Peyer's patch (tissue), 4 donors: ENCODE results near the gene KLHL40.

Experiments
- CTCF ChIP-seq, 6 experiments: fragments of 450-650 bp in 4 of 6; fragments of 200-600 bp in 2 of 6; sonication (generic) in 1 of 6; IDR thresholded peaks; one replicate each; pipeline ENCODE4 v1.5.1; 2017 to 2019; ENCODE audit warnings: antibody characterized with exemption in 6 of 6, mild to moderate bottlenecking in 3 of 6, moderate library complexity in 1 of 6
- POLR2A ChIP-seq, 2 donors: fragments of 450-650 bp; IDR thresholded peaks; one replicate each; pipeline ENCODE4 v1.5.1; 2017; ENCODE audit warnings: antibody characterized with exemption in 2 of 2, mild to moderate bottlenecking in 2 of 2, moderate library complexity in 2 of 2

DNA sequence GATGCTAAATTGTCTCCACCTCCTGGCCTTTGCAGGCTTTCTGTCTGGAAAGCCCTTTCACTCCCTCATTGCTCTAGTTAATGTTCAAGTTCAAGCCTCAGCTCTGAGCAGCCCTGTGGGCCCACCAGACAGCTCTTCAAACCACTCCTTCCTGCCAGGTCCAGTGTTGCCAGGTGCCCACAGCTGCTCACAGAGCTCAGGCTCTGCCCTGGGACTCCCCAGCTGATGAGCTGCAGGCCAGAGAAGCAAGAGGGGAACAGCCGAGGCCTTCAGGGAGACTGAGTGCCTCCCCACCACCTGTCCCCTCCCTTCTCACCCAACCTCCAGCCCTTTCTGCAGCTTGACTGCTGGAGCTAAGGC, 33.1 kb upstream of the KLHL40 start:
- TF ChIP-seq CTCF (IDR thresholded peaks at IDR 0.05) (no peak), POLR2A (IDR thresholded peaks at IDR 0.05) (no peak)
